Spinal cord (tissue), 10 donors: ENCODE results near the gene RNU5D-1. TPM values are rescaled to one million over a fixed set of nuclear protein-coding genes. Genes with fewer than 3 reads are reported as not detected.

Experiments
- DNase-seq, 6 donors: peaks; one replicate each; pipeline versions ENCODE4 v3.0.0 to v3.0.0-alpha.2; 2013 to 2015; ENCODE audit warnings: low spot score in 6 of 6, low read depth in 4 of 6
- H3K27ac ChIP-seq: one replicate; pipeline ENCODE4 v1.5.1; 2013; ENCODE audit warnings: low read depth, low read length, control low read depth
- H3K27me3 ChIP-seq: one replicate; pipeline ENCODE4 v1.6.1; 2013; ENCODE audit warnings: low read length; ENCODE audit not compliant: control insufficient read depth, insufficient read depth
- H3K36me3 ChIP-seq: one replicate; pipeline ENCODE4 v1.6.1; 2013; ENCODE audit warnings: low read length; ENCODE audit not compliant: control insufficient read depth, insufficient read depth
- H3K4me1 ChIP-seq: one replicate; pipeline ENCODE4 v1.6.1; 2013; ENCODE audit warnings: low read length; ENCODE audit not compliant: control insufficient read depth, insufficient read depth
- H3K4me3 ChIP-seq: one replicate; pipeline ENCODE4 v1.5.1; 2013; ENCODE audit warnings: low read depth, low read length, control low read depth
- H3K9me3 ChIP-seq: one replicate; pipeline ENCODE4 v1.6.1; 2013; ENCODE audit warnings: low read length; ENCODE audit not compliant: control insufficient read depth, insufficient read depth
- WGBS: methylation state at CpG from one replicate; pipeline ENCODE4 v1.1.5; 2013; ENCODE audit warnings: missing lambda C conversion rate; ENCODE audit not compliant: insufficient coverage; 5-methylcytosine and 5-hydroxymethylcytosine counted together
- polyA plus RNA-seq, 2 donors: library from polyadenylated mRNA; unstranded; fragments of 120-200 nt; gene quantifications; one replicate each; pipeline ENCODE4 v1.2.1, GENCODE V29; 2013; ENCODE audit not compliant: insufficient read length in 2 of 2
- total RNA-seq, 2 donors: library from RNA; depleted of rRNA in 1 of 2; stranded (reverse); fragments of 120-200 nt in 1 of 2; fragments of >200 nt in 1 of 2; gene quantifications; one replicate each; pipeline versions ENCODE4 v1.2.3 to v1.2.4, GENCODE V29; 2013 to 2014
- donor health status: healthy.

The RNU5D-1 gene
- total and polyA plus RNA-seq, 4 donors, result not detected

- Histone ChIP-seq H3K36me3 (no peaks in the 10 kb centered on the region), H3K27ac (no peak overlapping the region), H3K9me3 (no peaks in the 10 kb centered on the region), H3K4me3 (no peak overlapping the region), H3K27me3 (no peaks in the 10 kb centered on the region), H3K4me1 (peaks cover 10% of the 10 kb centered on the region)
- no CpG with 5 or more reads among the region's 1 CpG for WGBS
- no peak for DNase-seq
Observed at GRCh38 chr1:44733784-44734183, 2.8 kb upstream of the RNU5D-1 start.

- no peak overlapping the region for H3K27ac ChIP-seq
- no peaks in the 10 kb centered on the region for H3K9me3 ChIP-seq
- WGBS, result no CpG with 5 or more reads among the region's 1 CpG
- peaks cover 10% of the 10 kb centered on the region for H3K4me1 ChIP-seq
- H3K36me3 ChIP-seq, result no peaks in the 10 kb centered on the region
- H3K27me3 ChIP-seq, result no peaks in the 10 kb centered on the region
- no peak overlapping the region for H3K4me3 ChIP-seq
- DNase-seq, result peak in 1 of 6 donors; percentile 35
Observed at GRCh38 chr1:44733365-44733764, 2.4 kb upstream of the RNU5D-1 start.

- no peaks in the 10 kb centered on the region for H3K27me3 ChIP-seq
- no peak overlapping the region for H3K4me3 ChIP-seq
- WGBS, result 93% methylated on average over 27 of the region's 27 CpGs
- DNase-seq, result no peak
- no peaks in the 10 kb centered on the region for H3K9me3 ChIP-seq
- H3K27ac ChIP-seq, result no peak overlapping the region
- H3K36me3 ChIP-seq, result peaks cover 5% of the 10 kb centered on the region
- peaks cover 3% of the 10 kb centered on the region for H3K4me1 ChIP-seq
Observed at GRCh38 chr1:44724955-44725698, 5.8 kb downstream of the RNU5D-1 start.

GRCh38 chr1:44724296-44724954, 6.5 kb downstream of the RNU5D-1 start:
- 79% methylated on average over 63 of the region's 64 CpGs for WGBS
- H3K27me3 ChIP-seq, result no peaks in the 10 kb centered on the region
- H3K4me3 ChIP-seq, result no peak overlapping the region
- H3K4me1 ChIP-seq, result no peaks in the 10 kb centered on the region
- H3K27ac ChIP-seq, result no peak overlapping the region
- peaks cover 5% of the 10 kb centered on the region for H3K36me3 ChIP-seq
- no peak for DNase-seq
- H3K9me3 ChIP-seq, result no peaks in the 10 kb centered on the region

- Histone ChIP-seq H3K27ac (no peak overlapping the region), H3K27me3 (no peaks in the 10 kb centered on the region), H3K36me3 (peaks cover 5% of the 10 kb centered on the region), H3K9me3 (no peaks in the 10 kb centered on the region), H3K4me1 (no peaks in the 10 kb centered on the region), H3K4me3 (no peak overlapping the region)
- DNase-seq, result no peak
- WGBS, result 89% methylated on average over 22 of the region's 28 CpGs
Observed at GRCh38 chr1:44723496-44724295, 7.3 kb downstream of the RNU5D-1 start.

- Histone ChIP-seq H3K4me1 (peaks cover 4% of the 10 kb centered on the region), H3K9me3 (no peaks in the 10 kb centered on the region), H3K27ac (no peak overlapping the region), H3K36me3 (peaks cover 5% of the 10 kb centered on the region), H3K27me3 (no peaks in the 10 kb centered on the region), H3K4me3 (no peak overlapping the region)
- WGBS, result 87% methylated on average over 5 of the region's 9 CpGs
- DNase-seq, result no peak
Observed at GRCh38 chr1:44723064-44723463, 7.9 kb downstream of the RNU5D-1 start.

GRCh38 chr1:44721485-44722361, 9.2 kb downstream of the RNU5D-1 start:
- Histone ChIP-seq H3K9me3 (no peaks in the 10 kb centered on the region), H3K4me1 (peaks cover 8% of the 10 kb centered on the region), H3K4me3 (no peak overlapping the region), H3K36me3 (peaks cover 5% of the 10 kb centered on the region), H3K27me3 (no peaks in the 10 kb centered on the region), H3K27ac (peak overlapping the region; percentile 57)
- 72% methylated on average over 5 of the region's 14 CpGs for WGBS
- DNase-seq, result peak in 1 of 6 donors; percentile 26

- WGBS, result 81% methylated on average over 3 of the region's 4 CpGs
- DNase-seq, result no peak
- H3K27ac ChIP-seq, result no peak overlapping the region
Observed at GRCh38 chr1:44720281-44720680, 10.7 kb downstream of the RNU5D-1 start.

GRCh38 chr1:44719318-44719717, 11.7 kb downstream of the RNU5D-1 start:
- no peaks in the 10 kb centered on the region for H3K27me3 ChIP-seq
- DNase-seq, result peak in 1 of 6 donors; percentile 20
- WGBS, result 85% methylated on average over 4 of the region's 5 CpGs

More at GRCh38 chr1:44720281-44720680, 10.7 kb downstream of the RNU5D-1 start:
- Histone ChIP-seq H3K36me3 (peaks cover 4% of the 10 kb centered on the region), H3K27me3 (no peaks in the 10 kb centered on the region), H3K9me3 (no peaks in the 10 kb centered on the region), H3K4me1 (peaks cover 8% of the 10 kb centered on the region), H3K4me3 (no peak overlapping the region)

More at GRCh38 chr1:44719318-44719717, 11.7 kb downstream of the RNU5D-1 start:
- peaks cover 8% of the 10 kb centered on the region for H3K4me1 ChIP-seq
- no peak overlapping the region for H3K4me3 ChIP-seq
- no peak overlapping the region for H3K27ac ChIP-seq
- H3K36me3 ChIP-seq, result no peaks in the 10 kb centered on the region
- H3K9me3 ChIP-seq, result no peaks in the 10 kb centered on the region
